DMS 273 (cell line): ENCODE results near the gene PEX14.
A peak's percentile ranks its signal among the peaks of the same experiment; 100 is the strongest.

Experiments used
- DNase-seq: peaks from one replicate; lab custom pipeline; 2025; ENCODE audit not compliant: unreplicated experiment; lab: John Stamatoyannopoulos, UW

The PEX14 gene

GRCh38 chr1:10515976-10516750, 41.4 kb downstream of the PEX14 start:
- no peak for DNase-seq

DNA sequence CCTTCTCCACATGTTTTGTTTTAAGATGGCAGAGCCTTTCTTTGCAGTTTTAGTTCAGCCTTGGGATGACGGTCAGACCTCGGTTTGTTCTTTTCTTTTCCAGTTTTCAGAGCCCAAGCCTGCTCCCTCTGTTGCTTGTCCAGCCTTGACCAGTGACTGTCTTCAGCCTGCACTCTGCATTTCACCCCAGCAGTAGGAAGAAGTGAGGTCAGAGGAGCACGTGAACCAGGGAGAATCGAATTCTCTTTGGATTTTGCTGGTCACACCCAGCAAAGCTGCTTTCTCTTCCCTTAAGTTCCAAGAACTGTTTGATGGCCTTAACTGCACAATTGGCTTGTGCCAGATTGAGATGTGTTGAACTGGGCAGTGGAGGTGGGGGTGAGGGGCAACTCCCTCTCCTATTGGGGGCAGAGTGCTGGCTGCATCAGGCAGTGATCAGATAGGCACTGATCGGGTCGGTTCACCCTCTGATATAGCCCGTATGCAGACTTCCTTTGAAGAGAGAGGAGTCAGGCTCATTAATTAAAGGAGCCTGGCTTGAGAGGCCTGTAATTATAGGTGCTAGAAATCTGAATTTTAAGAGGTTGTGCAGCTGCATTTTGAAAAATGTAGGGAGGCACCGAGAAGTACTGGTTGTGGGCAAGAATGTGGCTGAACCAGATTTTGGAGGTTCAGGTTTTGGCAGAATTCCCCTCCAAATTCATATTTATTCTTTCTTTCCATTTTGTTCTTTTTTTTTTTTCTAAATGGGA, 42.4 kb downstream of the PEX14 start:
- DNase-seq, result no peak

DNA sequence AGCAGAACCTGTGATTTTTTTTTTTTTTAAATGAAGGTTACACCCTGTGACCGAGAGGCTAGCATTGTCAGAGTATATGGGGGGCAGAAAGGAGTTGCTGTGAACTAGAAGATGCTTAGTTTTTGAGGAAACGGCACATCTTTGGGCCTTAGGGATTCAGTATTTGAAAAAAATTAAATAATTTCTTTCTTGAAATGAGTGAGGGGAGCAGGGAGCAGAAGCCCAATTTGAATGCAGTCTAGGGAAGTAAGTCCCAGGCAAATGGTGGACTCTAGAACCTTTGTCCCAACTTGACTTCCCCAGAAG, 42.9 kb downstream of the PEX14 start:
- no peak for DNase-seq

DNA sequence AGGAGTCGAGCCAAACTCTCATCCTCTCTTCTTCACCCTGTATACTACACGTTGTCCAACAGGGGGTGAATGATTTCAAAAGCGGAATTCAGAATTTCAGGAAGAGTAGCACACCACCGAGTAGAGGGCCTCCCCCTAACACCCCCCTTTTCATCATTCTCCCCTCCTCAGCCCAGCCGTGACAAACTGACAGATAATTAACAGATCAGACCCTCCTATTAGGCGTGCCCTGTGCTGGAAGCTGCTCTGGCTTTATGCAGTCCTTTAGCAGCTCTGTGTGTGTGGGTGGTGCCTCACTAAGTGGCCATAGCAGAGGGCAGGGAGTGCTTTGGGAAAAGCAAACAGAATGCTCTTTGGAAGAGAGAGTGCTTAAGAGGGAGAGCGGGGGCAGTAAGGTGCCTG, 44.3 kb downstream of the PEX14 start:
- DNase-seq, result peak; percentile 25

- DNase-seq, result no peak
Observed at GRCh38 chr1:10520497-10520896, 45.7 kb downstream of the PEX14 start.

DNA sequence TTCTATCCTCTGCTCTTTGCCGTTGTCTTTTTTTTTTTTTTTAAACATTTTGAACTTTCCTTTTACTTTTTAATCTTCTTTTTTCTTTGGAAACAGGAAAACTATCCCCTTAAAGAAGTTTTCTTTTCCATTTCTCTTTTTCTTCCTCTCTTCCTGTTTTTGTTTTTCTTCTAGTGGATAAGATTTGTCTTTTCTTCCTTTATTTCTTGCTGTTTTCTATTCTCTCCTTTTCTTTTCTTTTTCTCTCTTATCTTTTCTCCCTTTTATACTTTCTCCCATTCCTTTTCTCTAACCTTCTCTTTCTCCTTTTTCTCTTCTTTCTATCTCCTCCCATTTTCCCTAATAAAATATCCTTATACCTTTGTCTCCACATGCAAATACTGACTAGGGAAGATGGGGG, 46.2 kb downstream of the PEX14 start:
- no peak for DNase-seq

DNA sequence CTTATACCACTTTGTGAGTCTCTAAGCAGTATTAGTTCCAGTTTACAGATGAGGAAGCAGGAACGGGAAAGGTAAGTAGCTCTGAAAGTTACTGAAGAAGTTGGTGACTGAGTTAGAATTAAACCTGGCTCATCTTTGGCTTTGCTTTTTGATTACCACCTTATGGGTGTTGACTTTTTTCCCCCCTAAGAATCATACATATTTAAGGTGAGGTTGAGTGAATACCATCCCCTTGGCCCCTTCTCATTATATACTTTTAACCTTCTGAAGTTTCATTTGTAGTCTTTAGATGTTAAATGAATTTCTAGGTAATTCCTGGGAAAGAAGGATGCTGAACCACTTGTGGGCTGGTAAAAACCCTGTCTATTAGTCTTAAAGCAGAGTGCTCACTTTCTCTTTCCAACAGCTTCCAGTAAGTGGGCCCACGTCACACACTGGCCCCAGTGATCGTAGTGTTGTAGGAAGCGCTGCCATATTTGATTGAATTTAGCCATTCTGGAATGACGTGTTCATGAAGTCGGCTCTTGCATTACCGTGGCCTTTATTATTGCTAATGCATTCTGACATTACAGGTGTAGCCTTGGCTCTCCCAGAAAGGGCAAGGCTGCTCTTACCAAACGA, 46.9 kb downstream of the PEX14 start:
- no peak for DNase-seq

DNA sequence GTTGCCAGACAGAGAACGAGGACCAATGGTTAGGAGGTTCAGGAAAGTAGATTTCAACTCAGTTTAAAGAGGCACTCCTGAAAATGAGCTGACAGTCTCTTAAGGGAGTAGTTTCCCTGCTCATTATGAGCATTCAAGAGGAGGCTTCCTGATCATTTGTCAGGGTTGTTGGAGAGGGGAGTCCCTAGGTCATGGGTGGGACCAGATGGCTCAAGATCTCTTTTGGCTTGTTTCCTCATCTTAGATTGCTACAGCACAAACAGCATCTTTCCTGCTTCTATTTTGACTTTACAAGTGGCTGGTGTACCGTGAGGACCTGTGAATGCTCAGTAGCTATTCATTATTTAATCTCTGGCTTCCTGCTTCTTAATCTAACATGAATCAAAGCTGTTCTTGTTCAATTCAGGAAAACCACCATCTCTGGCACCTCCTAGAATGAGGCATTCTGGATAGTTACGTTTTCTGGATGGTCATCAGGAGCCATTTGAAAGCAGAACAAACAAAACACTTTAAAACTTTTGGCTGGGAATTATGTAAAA, 47.6 kb downstream of the PEX14 start:
- peak; percentile 49 for DNase-seq

DNA sequence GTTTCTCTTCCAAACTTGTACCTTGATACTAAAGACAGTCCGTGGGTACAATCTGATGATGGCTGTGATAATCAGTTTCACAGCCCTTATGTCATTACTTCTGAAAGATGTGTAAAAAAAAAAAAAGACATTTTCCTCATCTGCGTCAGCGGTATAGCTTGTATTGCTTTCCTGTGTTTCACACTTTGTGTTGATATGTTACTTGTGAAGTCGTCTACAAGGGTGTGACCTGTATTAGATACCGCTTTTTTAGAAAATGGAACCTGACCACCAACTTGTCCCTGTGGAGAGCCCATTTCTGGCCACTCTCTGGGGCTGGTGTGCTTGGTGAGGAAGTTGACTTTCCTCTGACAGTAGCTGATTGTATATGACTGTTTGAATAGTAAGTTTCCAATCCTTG, 50.5 kb downstream of the PEX14 start:
- DNase-seq, result no peak

DNA sequence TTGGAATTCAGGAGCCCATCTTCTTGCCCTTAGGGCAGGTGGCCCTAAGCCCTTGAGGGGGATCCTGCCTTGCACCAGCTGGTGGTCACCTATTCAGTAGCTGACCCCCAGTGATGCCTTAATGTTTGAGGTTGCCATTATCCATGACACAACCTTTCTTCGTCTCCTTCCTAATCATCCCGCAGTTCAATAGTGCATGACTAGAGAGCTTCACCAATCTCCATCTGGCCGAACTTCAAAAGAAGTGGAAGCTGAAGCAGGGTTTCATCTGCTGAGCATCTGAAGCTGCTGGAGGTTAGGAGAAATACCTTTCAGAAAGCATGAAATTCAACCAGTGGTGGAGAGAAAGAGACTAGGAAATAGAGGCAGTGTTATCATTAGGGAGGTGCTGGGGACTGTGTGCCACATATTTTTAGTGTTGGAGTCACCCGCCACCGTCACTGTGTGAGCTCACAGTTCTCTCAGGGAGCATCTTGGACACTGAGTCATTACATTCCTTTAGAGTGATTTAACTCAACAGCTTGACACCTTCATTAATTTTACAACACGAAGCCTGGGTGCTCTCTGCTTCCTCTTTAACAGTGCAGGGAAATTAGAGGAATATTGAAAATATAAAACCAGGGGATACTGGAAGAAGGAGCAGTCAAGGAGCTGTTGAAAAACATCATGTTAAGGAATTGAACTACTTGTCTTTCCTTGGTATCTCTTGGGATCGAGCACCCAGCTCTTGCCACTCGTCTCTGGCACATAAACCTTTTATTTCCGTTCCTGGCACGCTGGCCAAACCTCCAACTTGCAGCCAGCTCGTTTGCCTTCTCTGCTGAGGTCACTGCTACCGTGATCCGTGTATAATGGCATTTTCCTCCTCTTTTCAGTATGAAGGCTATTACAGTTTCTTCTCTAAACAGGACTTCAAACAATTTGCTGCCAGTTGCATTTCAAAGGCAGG, 53.6 kb downstream of the PEX14 start:
- peak; percentile 50 for DNase-seq

DNA sequence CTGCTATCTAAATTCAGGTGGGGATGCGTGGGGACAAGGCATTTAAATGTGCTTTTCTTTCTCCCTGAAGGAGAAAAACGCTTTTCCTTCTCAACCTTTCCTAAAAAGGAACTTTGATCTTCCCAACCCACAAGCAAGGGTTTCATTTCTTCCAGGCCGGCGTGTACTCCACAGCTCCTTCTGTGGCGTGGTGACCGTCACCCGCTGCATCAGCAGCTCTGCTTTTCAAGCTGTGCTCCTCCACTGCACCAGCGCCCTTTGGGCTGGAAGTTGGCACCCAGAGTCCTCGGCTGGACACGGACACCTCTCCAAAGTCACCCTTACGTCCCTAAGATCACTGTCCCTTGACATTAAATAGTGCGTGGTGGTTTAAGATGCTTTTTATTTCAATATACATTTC, 54.3 kb downstream of the PEX14 start:
- no peak for DNase-seq

GRCh38 chr1:10529765-10530164, 55.0 kb downstream of the PEX14 start:
- DNase-seq, result no peak

DNA sequence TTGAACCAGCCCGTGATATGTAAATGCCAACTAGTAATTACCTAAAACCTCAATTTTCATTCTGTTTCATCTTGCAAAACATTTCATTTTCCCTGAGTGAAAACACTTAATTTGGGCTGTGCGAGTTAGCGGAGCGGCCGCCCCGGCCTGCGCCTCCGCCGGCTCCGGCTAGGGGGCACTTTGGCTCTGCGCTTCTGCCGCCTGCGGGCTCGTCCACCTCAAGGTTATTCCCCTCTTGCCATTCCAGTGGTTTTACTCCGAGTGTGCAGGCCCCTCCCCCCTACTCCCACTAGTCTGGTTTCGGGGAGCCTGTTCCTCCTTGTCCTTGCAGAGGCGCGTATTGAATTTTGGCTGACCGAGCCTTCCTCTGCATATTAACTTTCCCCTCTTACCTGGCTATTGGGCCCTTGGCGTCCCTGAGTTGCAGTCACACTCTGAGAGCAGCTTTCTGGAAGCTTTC, 55.6 kb downstream of the PEX14 start:
- DNase-seq, result no peak

- DNase-seq, result no peak
Observed at GRCh38 chr1:10530756-10531495, 56.2 kb downstream of the PEX14 start.

GRCh38 chr1:10532362-10532761, 57.6 kb downstream of the PEX14 start:
- no peak for DNase-seq

DNA sequence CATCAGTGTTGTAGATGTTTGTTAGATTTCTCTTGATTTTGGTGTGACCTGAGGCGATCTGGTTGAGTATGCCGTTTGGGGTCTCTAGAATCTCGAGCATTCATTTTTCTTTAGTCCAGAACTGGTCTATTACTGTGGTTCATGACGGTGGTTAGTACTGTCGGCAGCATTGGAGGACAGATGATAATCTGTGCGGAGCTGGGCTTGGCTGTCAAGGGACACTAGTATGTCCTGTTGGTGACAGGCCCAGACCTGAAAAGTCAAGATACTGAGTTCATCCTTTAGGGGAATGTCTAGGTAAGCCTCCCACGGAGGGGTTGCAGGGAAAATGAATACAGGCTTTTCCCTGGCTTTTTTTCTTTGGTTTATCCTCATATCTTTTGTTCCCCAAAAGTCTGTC, 59.8 kb downstream of the PEX14 start:
- DNase-seq, result no peak

DNA sequence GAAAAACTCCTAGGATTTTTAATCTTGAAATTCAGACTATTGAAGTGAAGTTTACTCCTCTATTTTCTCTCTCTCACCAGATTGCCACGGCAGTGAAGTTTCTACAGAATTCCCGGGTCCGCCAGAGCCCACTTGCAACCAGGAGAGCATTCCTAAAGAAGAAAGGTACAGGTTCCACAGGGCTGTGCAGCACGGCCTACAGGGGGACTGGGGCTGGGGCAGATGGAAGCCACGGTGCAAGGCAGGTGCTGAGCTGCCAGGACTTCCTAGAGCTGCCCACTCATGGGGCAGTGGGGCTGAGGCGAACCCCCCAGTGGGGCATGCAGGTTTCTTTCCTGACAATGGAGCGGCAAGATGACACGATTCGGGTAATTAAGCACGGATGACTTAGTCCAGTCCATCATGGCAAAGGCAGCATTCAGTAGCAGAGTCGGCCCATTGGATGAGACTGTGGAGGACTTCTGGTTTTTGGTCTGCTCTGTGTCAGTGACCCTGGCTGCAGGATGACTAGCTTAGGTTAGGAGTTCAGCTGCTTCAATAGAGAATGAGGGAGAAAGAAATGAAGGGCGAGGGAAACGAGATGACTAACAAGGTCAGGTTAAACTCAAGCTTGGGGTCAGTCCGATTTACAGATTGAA, 61.5 kb downstream of the PEX14 start:
- DNase-seq, result no peak

- no peak for DNase-seq
Observed at GRCh38 chr1:10537082-10537766, 62.5 kb downstream of the PEX14 start.
